ENCODE data around the gene PLA1A.
"Not testable (repeated sequence)": the region's sequence is repeated elsewhere in the genome, so short reads cannot be mapped to it uniquely, and the experiment has no call there.

PLA1A gene

DNA sequence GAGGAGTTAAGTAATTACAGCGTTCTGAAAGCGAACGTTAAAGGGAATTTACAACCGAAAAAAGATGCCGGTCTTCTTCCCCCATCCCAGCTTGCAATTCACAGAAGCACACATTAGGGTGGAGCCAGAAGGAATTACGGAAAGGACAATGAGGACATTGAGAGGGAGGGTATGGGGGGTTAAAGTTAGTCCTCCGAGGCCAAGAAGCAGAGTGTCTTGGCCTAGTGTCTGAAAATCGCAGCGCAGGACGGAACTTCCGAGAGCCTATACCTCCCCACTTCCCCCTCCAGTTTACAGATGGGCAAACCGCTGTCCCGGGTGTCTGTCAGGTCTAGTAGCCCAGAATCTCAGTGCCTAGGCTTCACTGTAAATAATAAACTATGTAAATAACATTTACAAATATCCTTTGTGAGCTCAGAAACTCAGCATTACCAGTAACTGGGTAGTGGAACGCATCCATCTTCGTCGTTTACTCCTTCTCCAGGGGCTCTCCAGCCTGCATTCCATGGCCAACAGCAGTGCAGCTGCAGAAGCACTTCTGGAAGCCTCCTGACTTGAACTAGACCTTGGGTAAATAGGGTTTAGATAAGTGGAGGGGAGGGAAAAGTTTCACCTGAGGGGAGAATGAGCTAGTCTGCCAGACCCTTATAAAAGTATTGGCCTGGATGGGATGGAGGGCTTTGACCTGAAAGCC lies 17.5 kb upstream of the PLA1A start:
- no peak for DNase-seq

DNA sequence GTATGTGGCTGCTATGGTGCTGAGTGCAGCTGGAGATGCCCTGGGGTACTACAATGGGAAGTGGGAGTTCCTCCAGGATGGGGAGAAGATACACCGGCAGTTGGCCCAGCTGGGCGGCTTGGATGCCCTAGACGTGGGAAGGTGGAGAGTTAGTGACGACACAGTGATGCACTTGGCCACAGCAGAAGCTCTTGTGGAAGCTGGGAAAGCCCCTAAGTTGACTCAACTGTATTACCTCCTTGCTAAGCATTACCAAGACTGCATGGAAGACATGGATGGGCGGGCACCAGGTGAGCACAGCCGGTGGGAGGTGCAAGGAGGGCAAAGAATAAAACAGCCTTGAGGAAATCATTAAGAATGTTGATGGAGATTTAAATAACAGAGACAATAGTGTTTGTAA lies 15.5 kb upstream of the PLA1A start:
- DNase-seq: peak; percentile 54

DNA sequence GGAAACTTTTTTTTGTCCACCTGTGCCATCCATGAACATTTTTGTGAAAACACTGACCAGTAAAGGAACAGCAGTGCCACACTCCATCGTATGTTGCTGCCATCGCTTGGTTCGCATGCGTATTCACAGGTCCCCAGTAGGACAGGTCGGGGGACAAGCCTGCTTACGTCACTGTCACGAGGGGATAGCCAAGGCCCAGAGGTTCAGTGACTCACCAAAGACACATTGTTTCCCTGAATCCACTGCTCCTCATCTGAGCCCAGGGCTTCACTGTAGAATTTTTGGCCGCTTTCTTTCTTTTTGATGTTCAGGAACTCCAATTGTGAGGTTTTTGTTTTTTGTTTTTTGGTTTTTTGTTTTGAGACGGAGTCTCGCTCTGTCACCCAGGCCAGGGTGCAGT lies 12.5 kb upstream of the PLA1A start:
- no peak for DNase-seq

DNA sequence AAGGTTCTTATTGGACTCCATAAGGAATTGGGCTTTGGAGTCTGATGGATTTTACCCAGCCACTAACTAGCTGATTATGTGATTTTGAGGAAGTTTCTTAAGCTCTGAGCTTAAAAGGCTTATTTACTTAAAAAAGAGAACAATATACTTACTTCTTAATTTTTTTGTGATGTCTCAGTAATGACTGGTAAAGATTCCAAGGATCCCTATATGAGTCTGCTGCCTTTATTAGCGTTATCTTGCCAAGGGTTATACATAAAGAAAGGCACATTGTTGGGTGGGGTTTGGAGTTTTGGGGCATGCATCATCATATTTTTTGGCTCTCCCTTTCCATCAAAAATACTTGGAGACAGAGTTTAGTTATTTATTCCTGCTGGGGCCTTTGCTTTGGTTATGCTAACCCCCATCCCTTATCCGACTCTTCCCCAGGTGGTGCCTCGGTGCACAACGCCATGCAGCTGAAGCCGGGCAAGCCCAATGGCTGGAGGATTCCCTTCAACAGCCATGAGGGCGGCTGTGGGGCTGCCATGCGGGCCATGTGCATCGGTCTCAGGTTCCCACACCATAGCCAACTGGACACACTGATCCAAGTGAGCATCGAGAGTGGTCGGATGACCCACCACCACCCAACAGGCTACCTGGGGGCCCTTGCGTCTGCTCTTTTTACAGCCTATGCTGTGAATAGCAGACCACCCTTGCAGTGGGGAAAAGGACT lies 11.7 kb upstream of the PLA1A start:
- DNase-seq: no peak

DNA sequence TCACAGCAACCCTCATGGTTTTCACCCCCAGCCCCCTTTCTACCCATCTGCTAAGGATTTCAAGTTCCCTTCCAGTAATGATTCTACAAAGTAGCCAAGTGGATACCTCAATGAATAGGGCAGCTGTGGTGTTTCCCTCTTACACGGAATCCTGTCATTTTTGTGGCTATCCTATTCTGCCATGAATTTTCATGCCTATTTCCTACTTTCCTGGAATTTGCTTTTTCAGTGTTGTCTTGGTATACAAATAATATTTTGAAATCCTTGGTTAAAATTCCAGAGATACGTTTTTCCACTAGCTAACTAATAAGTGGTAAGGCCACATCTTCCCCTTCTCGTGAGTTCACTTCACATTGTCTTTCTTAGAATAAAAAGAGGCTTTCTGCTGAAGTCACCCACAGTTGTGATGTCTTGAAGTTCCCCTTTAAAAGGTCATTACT lies 10.9 kb upstream of the PLA1A start:
- no peak for DNase-seq

DNA sequence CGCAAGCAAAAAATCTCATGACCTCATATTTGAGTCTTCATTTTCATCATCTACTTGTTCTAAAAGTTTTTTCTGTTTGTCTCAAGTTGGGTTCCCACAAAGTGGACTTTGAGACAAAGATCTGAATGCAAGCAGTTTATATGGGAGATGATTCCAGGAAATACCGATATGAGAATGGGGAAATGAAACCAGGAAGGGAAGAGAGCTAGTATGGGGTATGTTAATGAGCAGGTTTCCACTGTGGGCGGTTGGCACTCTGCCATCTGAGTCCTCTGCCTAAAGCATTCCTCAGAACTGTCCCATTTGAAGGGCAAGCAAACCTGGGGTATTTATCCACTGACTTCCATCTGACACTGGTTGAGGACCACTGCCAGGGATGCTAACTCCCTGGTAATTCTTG lies 9.6 kb upstream of the PLA1A start:
- peak; percentile 13 for DNase-seq

DNA sequence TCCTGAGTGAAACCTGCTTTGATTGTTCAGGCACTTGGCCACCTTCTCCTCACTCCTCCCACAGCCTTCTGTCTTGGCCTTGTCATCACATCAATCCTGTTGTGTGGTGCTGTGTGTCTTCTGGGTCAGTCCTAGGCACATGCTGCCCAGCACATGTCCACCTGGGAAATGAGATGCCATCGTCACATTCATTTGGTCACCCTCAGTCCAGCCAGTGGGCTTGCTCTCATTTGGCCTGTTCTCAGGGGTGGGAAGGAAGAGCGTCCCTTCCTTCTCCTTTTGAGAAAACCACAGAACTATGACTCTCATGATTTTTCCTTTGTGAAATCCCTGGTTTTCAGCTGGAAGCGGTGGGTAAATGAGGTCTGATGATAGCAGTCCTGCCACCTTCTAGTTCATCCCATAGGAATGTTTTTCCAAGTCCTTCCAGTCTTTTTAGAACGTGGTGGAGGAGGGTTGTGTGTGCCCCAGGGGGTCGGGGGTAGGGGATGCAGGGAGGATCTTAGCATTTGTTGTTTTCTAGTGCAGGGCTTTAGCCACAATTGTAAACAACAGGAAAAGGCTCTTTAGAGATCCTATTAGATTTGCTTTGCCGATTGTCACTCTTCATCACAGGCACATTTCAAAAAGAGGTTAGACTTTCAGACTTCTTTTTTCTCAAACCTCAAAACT lies 8.4 kb upstream of the PLA1A start:
- DNase-seq: no peak

DNA sequence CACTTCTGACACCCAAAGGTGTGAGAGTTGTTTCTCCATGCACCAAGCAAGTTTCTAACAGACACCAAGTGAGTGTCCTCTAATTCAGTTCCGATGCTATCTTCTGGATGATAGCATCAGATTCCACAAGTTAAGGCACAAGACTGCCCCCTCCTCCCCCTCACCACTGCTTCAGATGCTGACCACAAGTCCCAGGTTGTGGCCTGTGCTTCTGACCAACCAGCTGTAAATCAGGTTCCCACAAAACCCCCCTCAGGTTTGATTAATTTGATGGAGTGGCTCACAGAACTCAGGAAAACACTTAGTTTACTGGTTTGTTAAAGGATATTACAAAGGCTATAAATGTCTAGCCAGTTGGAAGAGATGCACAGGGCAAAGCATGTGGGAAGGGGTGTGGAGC lies 7.0 kb upstream of the PLA1A start:
- DNase-seq: no peak

DNA sequence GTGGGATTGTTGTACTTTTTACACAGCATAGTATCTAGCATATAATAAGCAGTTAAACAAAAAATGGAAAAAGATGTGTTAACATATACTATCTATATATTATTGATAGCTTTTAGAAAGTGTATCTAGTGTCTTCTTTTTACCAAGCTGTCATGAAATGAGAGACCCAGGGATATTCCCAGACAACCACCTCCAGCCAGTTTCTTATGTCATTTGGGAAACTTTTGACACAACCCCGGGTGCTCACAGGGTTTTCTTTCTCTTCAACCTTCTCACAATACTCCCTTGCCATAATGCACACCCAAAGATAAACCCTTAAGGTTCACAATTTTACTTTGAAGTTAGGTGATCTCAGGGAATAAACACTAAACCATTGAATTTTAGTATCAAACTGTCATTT lies 4.8 kb upstream of the PLA1A start:
- DNase-seq: no peak

DNA sequence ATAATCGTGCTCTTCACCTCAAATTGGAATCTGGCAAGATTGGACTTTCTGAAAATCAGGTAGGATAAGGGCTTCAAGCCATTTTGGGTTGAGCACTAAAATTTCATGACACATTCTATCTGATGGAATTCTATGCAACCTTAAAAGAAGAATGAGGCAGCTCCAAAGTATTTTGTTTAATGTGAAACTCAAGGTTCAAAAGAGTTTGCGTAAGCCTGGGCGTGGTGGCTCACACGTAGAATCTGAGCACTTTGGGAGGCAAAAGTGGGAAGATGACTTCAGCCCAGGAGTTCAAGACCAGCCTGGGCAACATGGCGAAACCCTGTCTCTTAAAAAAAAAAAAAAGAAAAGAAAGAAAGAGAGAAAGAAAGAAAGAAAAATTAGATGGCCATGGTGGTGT lies 3.6 kb upstream of the PLA1A start:
- no peak for DNase-seq

DNA sequence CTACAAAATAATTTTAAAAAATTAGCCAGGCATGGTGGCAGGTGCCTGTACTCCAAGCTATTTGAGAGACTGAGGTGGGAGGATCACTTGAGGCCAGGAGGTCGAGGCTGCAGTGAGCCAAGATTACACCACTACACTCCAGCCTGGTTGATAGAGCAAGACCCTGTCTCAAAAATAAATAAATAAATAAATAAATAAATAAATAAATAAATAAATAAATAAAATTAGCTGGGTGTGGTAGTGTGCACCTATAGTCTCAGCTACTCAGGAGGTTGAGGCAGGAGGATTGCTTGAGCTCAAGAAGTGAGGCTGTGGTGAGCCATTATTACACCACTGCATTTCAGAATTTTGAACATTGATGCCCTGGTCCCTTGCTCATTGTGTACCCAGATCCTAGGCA lies 2.8 kb upstream of the PLA1A start:
- not testable (repeated sequence) for DNase-seq

DNA sequence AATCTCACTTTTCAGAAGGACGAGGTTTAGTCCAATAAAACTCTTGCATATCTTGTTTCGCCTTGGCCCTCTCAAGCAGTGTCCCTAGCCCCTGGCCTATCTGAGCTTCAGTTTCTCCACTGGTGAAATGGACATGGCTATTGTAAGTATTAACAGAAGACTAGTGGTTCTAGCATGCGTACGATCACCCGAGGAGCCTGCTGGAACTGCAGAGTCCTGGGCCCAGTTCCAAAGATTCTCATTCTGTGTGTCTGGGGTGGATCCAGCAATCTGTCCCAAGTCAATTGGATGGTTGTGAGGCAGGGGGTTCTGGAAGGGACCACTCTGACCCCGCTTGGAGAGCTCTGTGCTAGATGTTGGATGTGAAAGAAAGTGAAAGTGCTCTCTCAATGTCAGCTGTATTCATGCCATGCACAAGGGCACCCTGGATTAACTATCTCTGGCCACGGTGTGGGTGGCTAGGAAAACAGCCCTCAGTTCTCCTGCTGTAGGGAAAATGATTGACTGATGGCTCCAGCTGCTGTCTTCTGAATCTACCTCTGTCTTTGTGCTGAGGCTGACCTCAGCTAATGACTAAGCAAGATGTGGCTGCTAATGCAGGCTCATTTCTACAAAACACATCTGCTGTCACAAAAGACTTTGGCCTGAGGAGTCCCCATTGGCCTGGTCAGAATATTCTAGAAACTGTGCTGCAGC lies 1.9 kb upstream of the PLA1A start:
- no peak for DNase-seq

DNA sequence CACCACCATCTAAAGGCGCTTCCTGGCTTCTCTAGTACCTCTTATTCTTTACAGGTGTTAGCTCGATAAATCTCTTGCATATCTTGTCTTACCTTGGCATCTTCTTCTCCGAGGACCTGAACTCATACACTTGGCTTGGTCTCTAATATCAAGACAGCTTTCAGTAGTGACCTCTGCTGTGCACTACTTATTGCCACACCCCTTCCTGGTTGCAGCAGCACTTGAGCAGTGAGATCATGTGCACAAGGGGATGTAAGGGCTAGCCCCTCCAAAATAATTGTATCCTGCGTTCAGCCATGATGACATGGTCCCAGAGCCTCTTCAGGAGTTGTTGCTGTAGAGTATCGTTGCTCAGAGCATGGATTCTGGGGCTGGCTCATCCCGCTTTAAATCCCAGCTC lies 1.3 kb upstream of the PLA1A start:
- no peak for DNase-seq

DNA sequence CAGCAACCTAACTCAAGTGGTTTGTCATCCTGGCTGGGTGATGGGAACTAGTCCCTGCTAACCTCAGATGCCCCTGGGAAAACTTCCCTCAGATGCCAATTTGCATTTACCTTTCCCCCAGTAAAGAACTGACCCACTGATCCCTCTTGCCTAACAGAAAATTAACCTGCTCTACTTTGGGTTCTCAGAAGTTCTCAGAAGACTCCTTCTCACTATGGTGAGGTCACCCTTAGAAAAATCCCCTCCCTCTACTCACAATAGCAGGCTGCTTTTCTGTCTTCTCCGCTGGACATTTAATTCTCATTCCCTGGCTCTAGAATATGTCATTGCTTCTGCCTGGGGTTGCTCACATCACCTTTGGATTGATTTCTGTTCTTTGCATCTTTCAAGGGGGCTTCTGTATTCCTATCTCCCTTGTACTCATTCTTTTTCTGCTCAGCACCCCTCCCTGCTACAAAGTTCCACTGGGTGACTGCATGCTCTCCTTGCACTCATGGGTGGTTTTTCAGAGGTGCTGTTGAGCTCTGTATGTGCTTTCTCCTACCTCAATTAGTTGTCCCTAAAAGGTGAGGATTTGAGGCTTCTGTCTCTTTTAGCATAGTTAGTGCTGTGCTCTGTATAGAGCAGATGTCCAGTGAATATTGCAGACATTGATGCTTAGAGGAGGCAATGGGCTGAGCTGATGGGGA lies 869 bp downstream of the PLA1A start:
- no peak for DNase-seq

DNA sequence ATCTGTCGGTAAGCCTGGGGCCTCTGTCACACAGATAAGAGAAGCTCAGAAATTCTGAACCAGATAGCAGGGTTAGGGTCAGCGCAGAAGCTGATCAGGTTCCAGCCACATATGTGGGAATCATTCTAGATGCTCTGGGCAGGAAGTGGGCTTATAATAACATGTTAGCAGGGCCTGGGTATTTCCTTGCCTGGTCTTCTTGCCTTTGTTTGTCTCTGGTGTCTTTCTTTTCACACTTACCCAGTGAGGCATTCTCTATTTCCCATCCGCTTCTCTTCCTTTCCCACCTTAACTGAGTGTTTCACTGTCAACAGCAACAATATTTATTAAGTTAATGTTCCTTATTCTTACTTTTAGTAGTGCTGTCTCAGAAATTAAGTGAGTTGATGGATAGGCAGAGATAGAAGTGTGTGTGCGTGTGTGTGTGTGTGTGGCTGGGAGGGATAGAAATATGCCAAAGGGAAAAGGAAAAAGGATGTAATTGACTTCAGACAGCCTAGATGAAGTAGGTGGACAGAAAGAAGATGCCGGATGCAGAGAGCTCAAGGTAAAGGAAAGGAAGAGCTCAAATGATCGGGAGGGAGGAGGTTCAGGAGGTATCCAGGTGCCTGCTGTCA lies 2.0 kb downstream of the PLA1A start:
- DNase-seq: no peak

DNA sequence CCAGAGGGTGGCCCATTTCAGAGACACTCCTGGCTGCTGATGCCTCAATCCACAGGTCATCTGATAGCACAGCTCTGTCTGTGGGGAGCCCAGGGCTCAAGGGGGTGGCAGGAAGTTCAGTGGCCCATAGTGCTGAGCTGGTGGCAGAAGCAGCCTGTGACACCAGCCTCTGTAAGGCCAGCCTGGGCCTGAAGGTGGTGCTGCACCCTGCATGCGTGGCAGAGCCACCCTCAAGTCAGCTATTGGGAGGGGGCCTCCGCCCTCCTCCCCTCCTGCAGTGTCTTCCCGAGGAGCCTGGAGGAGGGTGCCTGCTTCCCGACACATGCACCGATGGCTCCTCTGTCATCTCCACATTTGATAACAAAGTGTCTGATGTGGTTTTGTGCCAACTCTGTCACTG lies 3.0 kb downstream of the PLA1A start:
- DNase-seq: peak; percentile 11

DNA sequence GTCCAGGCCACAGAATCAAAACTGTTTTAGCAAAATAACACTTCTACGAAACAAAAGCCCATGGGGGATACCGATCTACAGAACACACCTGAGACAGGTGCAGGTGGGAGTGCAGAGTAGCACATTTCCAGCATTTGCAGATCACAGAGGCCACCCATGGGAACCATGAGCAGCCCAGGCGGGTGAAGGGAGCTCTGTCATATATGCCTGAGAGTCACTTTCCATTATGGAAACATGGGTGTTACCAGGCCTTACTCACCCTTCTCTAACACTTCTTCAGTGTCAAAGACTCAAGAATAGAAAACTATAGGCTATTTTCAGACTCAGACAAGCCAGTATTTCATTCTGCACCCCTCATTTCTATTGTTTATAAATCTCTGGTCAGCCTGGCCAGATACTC lies 3.5 kb downstream of the PLA1A start:
- DNase-seq: peak; percentile 14

DNA sequence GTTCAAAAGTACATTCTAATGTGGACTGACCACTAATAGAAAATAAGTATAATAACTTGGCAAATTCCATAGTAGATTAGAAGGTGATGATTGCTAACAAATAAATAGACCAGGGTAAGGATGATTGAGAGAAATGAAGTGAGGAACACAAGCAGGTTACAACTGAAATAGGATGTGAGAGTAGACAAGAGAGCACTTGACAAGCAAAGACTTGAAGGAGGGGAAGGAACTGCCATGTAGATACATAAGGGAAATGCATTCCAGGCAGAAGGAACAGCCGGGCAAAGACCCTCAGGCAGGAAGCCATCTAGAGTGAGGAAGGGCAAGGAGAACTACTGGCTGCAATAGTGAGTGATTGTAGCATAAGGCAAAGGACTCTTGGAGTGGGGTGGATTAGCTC lies 5.0 kb downstream of the PLA1A start:
- DNase-seq: no peak

DNA sequence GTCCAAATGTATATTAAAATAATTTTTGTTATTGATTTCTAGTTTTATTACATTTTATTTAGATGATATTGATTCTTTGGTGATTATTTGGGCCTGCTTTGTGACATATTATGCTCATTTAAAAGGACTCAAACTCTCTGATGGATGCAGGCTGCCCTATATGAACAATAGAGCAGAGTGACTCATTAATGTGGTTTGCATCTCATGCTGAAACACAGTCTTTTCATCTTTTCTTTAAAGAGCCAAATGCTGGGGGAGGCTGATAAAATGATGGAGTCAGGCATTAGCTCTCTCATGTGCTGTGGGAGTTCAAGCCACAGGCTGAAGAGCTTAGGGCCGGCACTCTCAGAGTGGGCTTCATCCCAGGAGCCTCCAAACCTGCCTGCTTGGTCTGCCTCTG lies 7.2 kb downstream of the PLA1A start:
- no peak for DNase-seq

DNA sequence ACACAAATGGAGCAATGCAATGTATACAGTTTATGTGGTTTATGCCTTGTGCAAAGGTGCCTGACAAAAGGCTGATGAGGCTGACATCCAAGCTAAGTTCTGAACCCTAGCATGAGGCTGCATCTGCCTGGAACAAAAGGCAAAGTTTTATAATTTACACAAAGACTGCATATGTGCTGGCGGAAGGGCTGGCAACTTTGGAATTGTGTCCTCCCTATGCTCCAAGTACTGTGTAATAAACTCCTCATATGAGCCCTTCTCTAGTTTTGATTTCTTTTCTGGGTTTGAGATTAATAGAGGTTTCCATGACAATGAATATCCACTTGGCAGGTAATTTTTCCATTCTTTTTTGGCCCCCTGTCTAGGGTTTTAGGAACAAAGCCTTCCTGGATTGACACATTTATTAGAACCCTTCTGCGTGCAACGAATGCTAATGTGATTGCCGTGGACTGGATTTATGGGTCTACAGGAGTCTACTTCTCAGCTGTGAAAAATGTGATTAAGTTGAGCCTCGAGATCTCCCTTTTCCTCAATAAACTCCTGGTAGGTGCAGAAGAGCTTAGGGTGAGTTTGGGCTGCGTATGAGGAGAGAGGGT lies 10.8 kb downstream of the PLA1A start:
- DNase-seq: no peak

DNA sequence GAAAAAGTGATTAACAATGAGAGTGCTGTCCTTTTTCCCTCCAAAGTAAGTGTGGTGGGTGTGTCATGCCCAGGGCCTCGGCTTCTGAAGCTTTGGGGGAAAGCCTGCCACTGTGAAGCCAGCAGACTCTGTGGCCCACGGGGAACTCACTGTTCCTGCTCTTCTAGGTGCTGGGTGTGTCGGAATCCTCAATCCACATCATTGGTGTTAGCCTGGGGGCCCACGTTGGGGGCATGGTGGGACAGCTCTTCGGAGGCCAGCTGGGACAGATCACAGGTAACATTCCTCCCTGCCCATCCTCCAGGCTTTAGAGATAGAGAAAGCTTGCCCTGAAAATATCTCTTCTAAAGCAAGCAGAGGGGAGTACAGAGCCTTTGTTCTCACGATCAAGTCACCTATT lies 11.6 kb downstream of the PLA1A start:
- DNase-seq: no peak

DNA sequence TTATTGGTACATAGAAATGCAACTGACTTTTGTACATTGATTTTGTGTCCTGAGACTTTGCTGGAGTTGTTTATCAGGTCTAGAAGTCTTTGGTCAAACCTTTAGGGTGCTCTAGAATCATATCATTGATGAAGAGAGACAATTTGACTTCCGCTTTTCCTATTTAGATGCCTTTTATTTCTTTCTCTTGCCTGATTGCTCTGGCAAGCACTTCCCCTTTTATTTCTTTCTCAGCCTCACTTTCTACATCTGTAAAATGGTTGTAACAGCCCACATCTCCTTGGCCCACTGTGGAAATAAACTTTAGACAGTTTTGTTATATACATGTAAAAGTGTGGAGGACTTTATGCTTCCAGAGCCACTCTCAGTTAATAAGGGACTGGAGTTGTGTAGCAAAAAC lies 14.0 kb downstream of the PLA1A start:
- DNase-seq: no peak
